Muscle of back (tissue), 11 donors: ENCODE results near the gene SMC5. TPM values are rescaled to one million over a fixed set of nuclear protein-coding genes. Genes with fewer than 3 reads are reported as not detected.

Experiments
- DNase-seq, 3 donors: peaks; one replicate each; pipeline versions ENCODE4 v3.0.0 to v3.0.0-alpha.2; 2013
- polyA plus RNA-seq, 10 donors: library from polyadenylated mRNA; unstranded; fragments of 120-200 nt; gene quantifications; one replicate each; pipeline ENCODE4 v1.2.1, GENCODE V29; 2013; ENCODE audit not compliant: insufficient read length in 10 of 10

SMC5 gene
- polyA plus RNA-seq, 10 donors = 23.9 to 47.2 (median 33.7) TPM

DNA sequence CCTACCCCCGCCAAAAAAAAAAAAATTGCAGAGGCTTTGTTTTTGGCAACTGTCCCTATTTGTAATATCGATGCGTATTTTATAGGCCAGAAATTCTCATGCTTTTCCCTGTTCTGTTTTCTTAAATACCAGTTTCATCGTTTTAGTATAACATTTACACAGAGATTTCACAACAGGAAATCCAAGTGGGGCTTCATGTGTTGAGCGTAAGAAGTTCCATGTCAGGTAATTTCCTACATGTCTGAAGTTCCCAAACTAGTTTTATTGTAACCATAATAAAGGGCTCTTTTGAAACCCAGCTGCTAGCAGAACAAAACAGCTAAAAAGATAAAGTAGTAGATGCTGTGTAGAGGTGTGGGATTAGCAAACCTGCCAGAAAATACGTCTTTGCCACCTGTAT is 4.2 kb downstream of the SMC5 start:
- no peak for DNase-seq

DNA sequence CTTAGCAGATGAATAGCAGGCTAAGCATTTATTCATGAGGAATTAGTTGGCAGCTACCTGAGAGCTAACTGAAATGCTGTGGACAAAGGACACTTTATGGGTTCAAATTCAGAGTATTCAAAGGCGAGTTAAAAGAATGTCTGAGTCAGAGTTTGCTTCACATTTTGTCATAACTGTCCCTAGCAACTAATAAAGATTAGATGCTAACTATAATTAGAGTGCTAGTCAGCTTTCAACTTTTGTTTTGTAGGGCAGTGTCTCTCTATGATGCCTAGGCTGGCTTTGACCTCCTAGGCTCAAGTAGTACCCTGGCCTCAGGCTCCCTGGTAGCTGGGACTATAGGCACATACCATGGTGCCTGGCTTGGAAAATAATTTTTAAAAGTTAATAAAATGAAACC is 4.6 kb downstream of the SMC5 start:
- DNase-seq = no peak

DNA sequence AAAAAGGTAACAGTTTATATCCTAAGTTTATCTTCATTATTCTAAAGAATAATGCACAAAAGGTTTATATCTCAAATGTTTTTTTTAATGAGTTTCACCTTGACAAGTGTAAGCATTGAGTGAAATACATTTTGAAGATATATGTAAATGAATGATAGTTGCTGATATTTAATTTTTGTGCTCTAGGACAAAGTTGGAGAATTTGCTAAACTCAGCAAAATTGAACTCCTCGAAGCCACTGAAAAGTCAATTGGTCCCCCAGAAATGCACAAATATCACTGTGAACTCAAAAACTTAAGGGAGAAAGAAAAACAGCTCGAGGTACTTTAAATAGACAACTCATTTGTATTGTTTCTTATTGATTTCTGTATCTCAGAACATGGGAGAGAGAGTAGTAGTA is 19.5 kb downstream of the SMC5 start:
- no peak for DNase-seq

DNA sequence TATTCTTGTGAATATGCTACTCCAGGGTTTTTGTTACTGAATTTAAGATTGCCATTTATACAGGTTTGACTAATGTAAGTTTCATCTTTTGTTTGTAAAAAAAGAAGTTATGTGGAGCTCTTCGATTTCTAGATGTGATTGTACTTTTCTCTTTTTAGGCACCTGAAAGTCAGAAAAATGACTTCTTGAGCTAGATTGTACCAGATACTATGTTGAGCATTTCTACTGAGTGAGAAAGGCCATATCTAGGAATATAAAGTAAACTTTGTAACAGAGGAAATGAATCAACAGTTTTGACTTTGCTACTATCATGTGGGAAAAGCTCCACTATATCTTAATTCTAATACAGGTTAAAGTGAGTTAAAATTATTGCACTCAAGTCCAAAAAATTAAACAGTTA is 25.1 kb downstream of the SMC5 start:
- DNase-seq = no peak

DNA sequence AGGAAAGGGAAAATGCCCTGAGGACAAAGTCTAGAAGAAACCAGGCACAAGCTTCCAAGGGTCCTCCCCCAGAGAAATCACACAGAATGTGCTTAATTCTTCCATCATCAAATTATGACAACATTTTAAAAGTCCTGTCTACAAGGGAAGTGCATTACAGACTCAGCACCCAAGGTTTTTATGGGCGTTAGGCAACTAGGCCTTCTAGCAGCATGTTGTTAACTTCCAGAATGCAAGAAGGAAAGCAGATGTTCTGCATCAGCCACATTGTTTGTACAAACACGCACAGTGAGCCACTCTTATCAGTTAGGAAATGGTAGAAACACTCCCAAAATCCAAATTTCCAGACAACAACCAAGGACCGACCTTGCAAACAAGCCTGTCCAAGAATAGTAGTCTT is 26.5 kb downstream of the SMC5 start:
- no peak for DNase-seq

DNA sequence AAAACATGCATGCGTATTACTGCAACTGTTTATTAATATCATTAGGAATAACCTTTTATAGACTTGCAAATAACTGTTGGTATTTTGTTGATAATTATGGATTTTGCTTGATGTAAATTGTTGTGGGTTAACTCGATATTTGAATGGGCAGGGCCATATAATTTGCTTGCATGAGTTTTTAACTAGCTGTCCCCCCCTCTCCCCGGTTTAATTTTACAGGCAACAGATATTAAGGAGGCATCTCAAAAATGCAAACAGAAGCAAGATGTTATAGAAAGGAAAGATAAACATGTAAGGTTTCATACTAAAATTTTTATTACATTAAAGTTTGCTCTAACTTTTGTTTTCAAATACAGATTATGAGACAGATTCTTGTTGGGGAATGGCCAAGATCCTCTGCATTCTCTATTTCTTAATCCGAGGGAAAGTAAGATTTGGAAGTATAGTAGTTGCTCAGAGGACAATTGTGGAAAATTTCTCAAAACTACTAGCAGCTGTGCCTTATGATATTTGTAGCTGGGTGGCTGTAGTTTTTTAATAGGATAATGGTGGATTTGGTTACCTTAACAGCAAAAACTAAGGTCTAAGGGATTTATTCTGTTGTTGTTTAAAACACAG is 27.3 kb downstream of the SMC5 start:
- DNase-seq = no peak

DNA sequence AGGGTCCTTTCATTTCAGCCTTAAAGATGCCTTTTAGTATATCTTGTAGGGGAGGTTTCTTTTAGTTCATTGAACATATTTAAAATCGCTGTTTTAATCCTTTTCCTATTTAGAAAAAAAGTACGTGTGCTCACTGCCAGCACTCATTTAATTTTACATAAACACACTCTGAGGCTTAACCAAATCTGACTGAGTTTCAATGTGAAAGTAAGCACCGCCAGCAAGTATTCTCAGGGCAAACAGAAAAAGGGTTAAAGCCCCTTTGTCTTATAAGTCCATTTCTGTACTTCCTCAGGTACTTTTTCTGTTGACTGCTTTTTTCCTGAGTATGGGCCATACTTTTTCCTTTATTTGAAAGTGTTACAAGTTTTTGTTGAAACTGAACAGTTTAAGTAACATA is 31.8 kb downstream of the SMC5 start:
- no peak for DNase-seq

DNA sequence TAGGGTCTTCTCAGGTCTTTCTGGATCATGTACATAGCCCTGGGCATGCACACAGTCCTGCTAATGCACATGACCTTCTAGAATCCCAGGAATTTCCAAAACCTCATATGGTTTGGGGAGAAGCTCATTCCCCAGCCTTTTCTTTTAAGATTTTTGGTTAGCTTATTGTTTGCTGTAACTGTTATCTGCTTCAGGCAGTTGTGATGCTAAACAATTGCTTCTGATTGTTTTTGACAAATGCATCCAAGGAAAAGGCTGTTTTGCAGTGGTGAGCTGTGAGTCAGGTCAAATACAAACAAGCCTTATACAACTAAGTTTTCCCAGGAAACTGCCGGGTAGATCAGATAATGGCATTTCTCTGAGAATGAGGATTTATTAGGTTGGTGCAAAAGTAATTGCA is 32.7 kb downstream of the SMC5 start:
- DNase-seq = no peak

DNA sequence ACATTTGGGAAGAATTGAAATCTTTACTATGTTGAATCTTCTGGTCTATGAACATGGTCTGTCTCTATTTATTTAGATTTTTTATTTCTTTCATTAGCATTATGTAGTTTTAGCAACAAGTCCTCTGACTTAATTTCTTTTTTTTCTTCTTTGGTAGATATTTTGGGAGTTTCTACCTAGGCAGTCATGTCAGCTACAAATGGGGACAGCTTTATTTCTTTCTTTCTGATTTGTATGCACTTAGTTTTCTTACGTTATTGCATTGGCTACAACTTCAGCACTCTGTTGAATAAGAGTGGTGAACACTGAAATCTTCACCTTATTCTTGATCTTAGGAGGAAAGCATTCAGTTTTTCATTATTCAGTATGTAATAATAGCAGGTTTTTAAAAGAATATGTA is 33.5 kb downstream of the SMC5 start:
- DNase-seq = no peak

DNA sequence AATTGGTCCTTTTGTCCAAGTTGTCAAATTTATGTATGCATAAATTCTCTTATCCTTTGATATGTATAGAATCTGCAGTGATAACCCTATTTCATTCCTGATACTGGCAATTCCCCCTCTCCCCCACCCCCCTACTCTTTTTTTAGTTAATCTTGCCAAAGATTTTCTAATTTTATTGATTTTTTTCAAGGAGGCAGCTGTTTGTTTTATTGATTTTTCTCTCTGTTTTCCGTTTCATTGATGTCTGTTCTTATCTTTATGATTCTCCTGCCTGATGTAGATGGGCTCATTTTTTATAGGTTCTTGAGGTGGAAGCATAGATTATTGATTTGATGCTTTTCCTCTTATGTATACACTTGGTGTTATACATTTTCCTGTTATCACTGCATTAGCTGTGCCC is 34.4 kb downstream of the SMC5 start:
- DNase-seq = no peak

DNA sequence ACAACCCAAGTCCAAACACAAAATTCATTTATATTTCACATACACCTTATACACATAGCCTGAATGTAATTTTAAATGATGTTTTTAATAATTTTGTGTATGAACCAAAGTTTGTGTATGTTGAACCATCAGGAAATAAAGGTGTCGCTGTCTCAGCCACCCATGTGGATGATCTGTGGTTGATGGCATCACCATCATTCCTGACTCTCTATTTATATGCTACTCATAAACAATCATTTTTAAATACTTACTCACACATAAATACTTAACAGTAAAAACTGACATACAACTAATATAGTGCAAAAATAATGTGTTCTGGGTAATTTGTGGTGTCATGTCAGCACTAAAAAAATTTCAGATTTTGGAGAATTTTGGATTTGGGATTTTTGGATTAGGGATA is 38.4 kb downstream of the SMC5 start:
- no peak for DNase-seq

DNA sequence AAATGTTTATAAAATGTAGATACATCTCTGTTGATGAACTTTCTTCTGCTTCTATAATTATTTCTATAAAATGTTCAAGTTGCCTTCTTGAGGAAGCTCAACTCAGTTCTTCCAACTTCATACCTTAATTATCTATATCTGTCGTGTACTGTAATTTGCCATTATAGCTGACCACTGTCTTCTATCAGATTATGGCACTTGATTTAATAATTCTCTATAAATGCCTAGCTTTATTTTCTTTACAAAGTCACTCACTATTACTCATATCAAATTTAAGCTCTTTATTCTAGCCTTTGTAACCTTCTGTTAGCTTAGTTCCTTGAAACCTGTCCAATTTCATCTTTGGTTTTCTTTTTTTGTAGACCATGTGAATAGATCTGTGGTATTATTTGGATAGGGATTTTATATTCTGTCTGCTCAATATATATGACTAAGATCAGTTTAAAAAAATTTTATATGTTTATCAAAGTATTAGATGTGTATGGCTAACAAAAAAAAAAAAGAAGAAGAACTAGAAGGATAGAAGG is 39.5 kb downstream of the SMC5 start:
- no peak for DNase-seq

DNA sequence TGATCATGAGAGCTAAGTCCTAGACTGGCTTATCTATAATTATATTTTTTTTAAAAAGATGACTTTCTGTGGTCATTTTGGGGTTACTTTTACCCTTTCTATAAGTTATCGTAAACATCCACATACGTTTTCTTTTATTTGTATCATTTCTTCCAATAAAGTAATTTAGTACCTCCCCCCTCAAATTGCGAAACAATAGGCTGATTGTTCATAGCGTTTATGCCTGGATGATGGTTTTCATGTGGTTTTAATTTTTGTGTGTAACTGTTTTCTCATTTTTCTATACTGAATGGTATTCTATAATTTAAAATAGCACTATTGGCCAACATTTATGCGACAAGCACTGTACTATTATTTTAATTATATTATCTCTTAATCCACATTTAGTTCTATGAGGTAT is 44.5 kb downstream of the SMC5 start:
- no peak for DNase-seq

DNA sequence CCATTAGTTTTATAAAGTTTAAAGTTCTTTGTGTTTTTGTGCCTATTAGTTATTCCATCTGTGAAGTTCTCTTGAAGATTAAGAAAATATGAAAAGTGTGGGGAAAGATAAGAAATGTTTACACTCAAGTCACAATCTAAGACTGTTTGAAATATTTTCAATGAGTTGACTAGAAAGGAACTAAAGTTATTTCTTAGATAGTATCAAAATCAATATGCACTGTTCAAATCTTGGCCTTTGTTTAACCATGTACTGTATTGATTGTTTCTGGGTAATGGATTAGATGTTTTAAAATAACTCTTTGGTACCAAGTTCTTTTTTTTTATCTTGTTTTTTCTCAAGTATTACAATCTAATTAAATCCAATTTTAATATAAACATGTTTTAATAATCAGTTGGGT is 46.0 kb downstream of the SMC5 start:
- DNase-seq = no peak

DNA sequence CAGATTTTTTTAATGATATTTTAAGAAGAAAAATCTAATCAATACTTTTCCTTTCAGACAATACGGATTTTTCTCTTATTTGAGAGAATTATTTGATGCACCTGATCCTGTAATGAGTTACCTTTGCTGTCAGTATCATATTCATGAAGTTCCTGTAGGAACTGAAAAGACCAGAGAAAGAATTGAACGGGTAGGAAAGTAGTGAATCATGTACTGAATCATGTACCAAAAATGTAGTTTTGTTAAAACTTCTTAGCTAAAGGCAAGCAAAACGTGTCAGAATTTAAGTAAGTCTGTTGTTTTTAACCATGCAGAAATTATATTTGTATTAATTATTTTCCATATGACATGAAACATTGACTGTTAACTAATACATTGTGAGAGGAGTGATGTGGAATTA is 56.6 kb downstream of the SMC5 start:
- no peak for DNase-seq

DNA sequence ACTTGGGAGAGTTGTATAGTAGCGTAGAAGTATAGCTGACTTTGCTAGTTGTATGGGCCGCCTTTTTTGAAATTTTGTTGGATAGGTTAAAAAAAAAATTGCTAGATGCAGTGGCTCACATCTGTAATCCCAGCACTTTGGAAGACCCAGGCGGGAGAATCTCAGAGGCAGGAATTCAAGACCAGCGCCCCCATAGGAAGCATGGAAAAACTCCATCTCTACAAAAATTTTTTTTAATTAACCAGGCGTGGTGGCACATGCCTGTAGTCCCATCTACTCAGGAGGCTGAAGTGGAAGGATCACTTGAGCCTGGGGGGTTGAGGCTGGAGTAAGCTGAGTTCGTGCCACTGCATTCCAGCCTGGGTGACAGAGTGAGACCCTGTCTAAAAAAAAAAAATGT is 59.2 kb downstream of the SMC5 start:
- no peak for DNase-seq

DNA sequence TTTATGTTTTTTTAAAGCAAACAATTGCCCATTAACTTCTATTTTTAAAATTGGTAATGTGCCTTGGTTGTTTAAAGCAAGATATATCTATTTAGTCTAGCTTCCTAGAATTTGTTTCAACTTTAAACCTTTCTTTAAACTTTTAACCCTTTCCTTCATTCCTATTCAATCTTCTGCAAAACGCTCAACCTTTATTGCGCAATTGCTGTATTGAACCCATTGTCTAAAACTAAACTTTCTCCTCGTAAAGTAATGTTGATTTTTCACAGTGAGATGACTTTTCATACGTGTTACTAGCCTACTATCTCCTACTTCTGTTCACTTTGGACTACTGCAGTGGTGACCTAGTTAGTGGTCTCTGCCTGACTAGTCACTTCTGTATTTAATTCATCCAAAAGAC is 63.3 kb downstream of the SMC5 start:
- no peak for DNase-seq

DNA sequence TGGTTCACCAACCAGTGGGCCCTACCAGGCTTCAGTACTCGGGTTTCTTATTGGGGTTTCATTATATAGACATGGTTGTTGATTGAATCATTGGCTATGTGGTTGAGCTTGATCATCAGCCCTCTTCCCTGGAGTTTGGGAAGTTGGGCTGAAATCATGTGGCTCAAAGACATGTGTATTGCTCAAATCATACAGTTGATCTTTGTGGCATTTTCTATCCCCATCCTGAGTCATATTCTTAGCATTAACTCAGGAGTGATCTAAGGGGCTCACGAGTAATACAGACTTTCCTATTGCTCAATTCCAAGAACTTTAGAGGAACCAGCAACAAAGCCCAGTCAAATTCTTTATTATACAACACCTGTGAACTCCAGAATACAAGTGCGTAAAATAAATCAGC is 66.2 kb downstream of the SMC5 start:
- DNase-seq = peak in 1 of 3 donors; percentile 9

DNA sequence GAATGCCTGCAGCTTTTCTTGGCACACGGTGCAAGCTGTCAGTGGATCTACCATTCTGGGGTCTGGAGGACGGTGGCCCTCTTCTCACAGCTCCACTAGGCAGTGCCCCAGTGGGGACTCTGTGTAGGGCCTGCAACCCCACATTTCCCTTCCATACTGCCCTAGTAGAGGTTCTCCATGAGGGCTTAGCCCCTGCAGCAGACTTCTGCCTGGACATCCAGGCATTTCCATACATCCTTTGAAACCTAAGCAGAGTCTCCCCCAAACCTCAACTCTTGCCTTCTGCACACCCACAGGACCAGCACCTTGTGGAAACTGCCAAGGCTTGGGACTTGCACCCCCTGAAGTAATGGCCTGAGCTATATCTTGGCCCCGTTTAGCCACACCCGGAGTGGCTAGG is 69.8 kb downstream of the SMC5 start:
- DNase-seq = peak in 1 of 3 donors; percentile 9

DNA sequence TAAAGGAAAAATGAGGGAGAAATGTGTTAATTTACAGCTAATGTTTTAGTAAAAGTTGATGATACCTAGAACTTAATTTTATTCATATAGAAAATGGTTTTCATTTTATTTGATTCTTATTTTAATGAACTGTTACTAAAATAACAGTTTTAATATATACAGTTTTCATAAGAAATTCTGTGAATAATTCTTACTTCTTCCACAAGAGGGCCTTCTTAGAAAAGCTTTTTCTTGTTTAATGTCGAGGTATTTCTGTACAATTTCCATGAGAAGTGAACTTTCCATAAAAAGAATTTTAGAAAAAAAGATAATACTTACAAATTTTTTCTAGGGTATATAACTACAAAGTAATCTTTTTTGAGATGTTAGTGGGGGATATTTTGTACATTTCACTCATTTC is 81.8 kb downstream of the SMC5 start:
- peak; percentile 9 to 25 (median 22) for DNase-seq

DNA sequence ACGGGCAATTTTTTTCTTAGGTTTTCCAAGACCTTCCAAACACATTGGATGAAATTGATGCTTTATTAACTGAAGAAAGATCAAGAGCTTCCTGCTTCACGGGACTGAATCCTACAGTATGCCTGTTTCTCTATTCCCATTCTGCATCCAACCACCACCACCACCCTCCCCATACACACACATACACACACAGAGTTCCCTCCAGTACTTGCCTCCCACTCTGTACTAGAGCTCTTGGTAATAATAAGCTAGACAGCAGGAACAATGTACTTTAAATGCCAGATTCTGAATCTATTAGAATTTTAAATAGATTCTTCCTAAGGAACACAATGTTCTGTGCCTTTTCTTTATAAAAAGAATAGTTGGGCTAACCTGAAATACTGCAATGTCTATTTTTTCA is 88.3 kb downstream of the SMC5 start:
- DNase-seq = no peak

DNA sequence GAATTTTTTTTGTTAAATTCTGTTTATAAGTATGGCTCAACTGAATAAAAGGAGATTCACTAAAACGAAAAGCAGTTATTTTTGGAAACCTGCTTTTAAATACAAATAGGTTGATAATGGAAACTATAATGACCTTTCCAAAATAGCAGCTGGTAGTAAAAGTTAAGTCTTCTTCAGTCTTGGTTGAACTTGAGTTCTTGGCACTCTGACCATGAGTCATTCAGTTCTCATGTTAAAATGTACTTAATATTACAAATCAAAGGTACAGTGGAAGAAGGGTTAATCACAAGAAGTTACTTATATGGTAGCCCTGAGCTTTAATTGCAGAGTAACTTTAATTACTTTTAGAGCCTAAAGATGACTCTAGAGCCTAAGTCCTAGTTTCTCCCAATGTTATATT is 93.6 kb downstream of the SMC5 start:
- DNase-seq = no peak

DNA sequence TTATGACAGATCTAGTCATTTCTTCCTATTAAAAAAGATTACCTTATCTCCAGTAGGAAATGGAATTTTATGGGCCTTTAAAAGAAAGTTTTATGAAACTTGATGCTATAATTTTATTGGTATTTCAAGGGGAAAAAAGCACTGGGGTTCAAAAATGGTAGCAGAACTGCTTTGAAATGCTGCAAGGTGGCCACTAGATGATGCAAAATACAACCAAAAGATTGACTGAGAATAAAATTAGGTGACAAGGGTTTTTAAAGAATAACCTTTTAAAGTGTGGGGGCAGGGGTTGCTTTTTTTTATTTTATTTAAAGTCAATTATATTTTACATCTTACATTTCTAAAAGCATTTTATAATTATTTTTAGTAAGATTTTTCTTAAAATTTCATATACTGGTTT is 94.0 kb downstream of the SMC5 start:
- no peak for DNase-seq

DNA sequence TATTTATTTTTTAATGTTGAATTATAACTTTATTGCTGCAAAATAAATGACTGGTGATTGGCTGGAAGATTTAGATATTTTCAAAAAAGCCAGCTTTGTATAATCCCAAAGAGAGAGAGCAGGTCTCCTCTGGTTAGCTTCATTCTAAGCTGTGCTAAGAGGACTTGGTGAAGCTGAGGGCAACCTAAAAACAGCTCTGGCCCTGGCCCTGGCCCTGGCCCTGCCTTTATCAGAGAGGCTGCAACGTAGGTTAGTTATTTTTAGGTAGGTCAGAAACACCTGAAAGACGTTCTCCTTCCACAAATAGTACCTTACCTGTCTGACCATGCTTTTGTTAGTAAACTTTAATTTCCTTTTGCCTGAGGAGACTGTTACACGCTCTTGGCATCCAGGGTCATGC is 97.0 kb downstream of the SMC5 start:
- no peak for DNase-seq

DNA sequence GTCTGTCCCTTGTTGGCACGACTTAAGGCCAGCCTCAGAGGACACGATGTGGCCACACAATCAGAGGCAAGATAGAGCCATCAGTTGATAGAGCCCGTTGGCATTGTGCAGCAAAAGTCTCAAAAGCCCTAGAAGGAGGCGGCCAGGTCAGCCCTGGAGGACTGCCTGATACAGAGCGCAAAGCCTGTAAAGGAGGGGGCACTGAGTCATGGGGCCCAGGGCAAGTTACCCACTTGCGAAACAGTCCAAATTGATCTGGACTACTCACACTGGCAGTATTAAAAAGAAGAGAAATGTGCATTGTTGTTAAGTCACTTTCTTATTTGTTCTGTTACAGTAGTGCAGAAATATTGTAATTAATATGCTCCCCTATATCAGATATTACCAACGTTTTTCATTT is 104.2 kb downstream of the SMC5 start:
- no peak for DNase-seq
